Tibial nerve (tissue), 4 donors: Measurements from ENCODE around the gene FHL1. TPM values are rescaled to one million over a fixed set of nuclear protein-coding genes. Genes with fewer than 3 reads are reported as not detected.
"Not testable (repeated sequence)": the region's sequence is repeated elsewhere in the genome, so short reads cannot be mapped to it uniquely, and the experiment has no call there.

ENCODE experiments used
- DNase-seq, 2 donors: peaks; one replicate each; pipeline ENCODE4 v3.0.0-alpha.2; 2019; ENCODE audit warnings: low spot score in 2 of 2
- H3K27ac ChIP-seq, 4 donors: fragments of 200-600 bp; sonication (generic) in 3 of 4; one replicate each; pipeline ENCODE4 v1.5.1; 2017 to 2019; ENCODE audit warnings: mild to moderate bottlenecking in 1 of 4
- H3K27me3 ChIP-seq, 2 donors: fragments of 200-600 bp; sonication (generic) in 1 of 2; one replicate each; pipeline versions ENCODE4 v1.5.1 to v1.6.0; 2017 to 2019
- H3K36me3 ChIP-seq, 3 donors: fragments of 200-600 bp; sonication (generic); one replicate each; pipeline ENCODE4 v1.5.1; 2018 to 2019
- H3K4me1 ChIP-seq, 4 donors: fragments of 200-600 bp; sonication (generic) in 3 of 4; one replicate each; pipeline ENCODE4 v1.5.1; 2017 to 2019
- H3K4me3 ChIP-seq, 4 donors: fragments of 200-600 bp; sonication (generic) in 3 of 4; one replicate each; pipeline ENCODE4 v1.5.1; 2017 to 2019; ENCODE audit warnings: mild to moderate bottlenecking in 1 of 4, moderate library complexity in 1 of 4
- H3K9me3 ChIP-seq, 4 donors: fragments of 200-600 bp; sonication (generic) in 3 of 4; one replicate each; pipeline ENCODE4 v1.5.1; 2017 to 2019
- CTCF ChIP-seq, 5 experiments: fragments of 200-600 bp in 3 of 5; fragments of 450-650 bp in 2 of 5; sonication (generic) in 3 of 5; IDR thresholded peaks; one replicate each; pipeline ENCODE4 v1.5.1; 2016 to 2019; ENCODE audit warnings: antibody characterized with exemption in 5 of 5, mild to moderate bottlenecking in 3 of 5, moderate library complexity in 2 of 5
- EP300 ChIP-seq, 2 donors: sonication (generic); formaldehyde crosslinking; IDR thresholded peaks; one replicate each; pipeline ENCODE4 v1.6.1; 2017; ENCODE audit warnings: antibody characterized with exemption in 2 of 2, mild to moderate bottlenecking in 1 of 2
- POLR2A ChIP-seq, 2 donors: fragments of 450-650 bp; IDR thresholded peaks; one replicate each; pipeline ENCODE4 v1.6.1; 2017; ENCODE audit warnings: antibody characterized with exemption in 2 of 2, mild to moderate bottlenecking in 2 of 2, moderate library complexity in 2 of 2
- WGBS, 2 donors: methylation state at CpG; one replicate each; pipeline ENCODE4 v1.1.5; 2018; 5-methylcytosine and 5-hydroxymethylcytosine counted together
- total RNA-seq, 4 donors: library from RNA; depleted of rRNA; stranded (reverse); fragments of >200 nt; gene quantifications; one replicate each; pipeline ENCODE4 v1.1.0, GENCODE V29; 2016

The FHL1 gene
- total RNA-seq: 100 to 1,000 TPM; 246 to 749 (median 333) TPM

GRCh38 chrX:136147315-136147901 lies at the start of gene FHL1:
FHL1 (plus strand) TSS chrX:136147533.
- Histone ChIP-seq H3K4me3 (peak within 1 kb of the TSS; percentile 53 to 79 (median 67)), H3K36me3 (no peaks in the 10 kb centered on the region), H3K4me1 (no peaks in the 10 kb centered on the region), H3K27me3 (peaks cover 0 to 14% of the 10 kb centered on the region in 2 donors), H3K9me3 (no peaks in the 10 kb centered on the region), H3K27ac (peak within 1 kb of the TSS; percentile 80 to 94 (median 87))
- 33% methylated on average over 77 of the region's 84 CpGs; no CpG with 5 or more reads in 1 of the 2 donors for WGBS, 2 donors
- peak; percentile 25 to 38 for DNase-seq
- TF ChIP-seq POLR2A (IDR thresholded peaks at IDR 0.05): peak in 1 of 2 donors; percentile 43
- TF ChIP-seq EP300 (IDR thresholded peaks at IDR 0.05): no peak
- no peak for TF ChIP-seq CTCF (IDR thresholded peaks at IDR 0.05)

- no peak for DNase-seq
- Histone ChIP-seq H3K36me3 (no peaks in the 10 kb centered on the region), H3K4me3 (no peak overlapping the region), H3K9me3 (no peaks in the 10 kb centered on the region), H3K27me3 (no peaks in the 10 kb centered on the region), H3K4me1 (no peaks in the 10 kb centered on the region), H3K27ac (no peak overlapping the region)
- 90 to 96% methylated on average over 21 to 44 of the region's 44 CpGs for WGBS, 2 donors
- TF ChIP-seq POLR2A (IDR thresholded peaks at IDR 0.05): no peak
- TF ChIP-seq CTCF (IDR thresholded peaks at IDR 0.05): no peak
- no peak for TF ChIP-seq EP300 (IDR thresholded peaks at IDR 0.05)
Observed at GRCh38 chrX:136097871-136098805, 49.2 kb upstream of the FHL1 start.

GRCh38 chrX:136104936-136105335 lies 42.4 kb upstream of the FHL1 start:
- no peaks in the 10 kb centered on the region for H3K9me3 ChIP-seq
- no peaks in the 10 kb centered on the region for H3K27me3 ChIP-seq
- 26 to 68% methylated on average over 1 of the region's 1 CpG for WGBS, 2 donors
- no peak overlapping the region for H3K4me3 ChIP-seq
- H3K36me3 ChIP-seq: no peaks in the 10 kb centered on the region
- no peak for TF ChIP-seq POLR2A (IDR thresholded peaks at IDR 0.05)
- no peaks in the 10 kb centered on the region for H3K4me1 ChIP-seq
- no peak for DNase-seq
- no peak overlapping the region for H3K27ac ChIP-seq

GRCh38 chrX:136106920-136107528 lies 40.3 kb upstream of the FHL1 start:
- Histone ChIP-seq H3K27me3 (no peaks in the 10 kb centered on the region), H3K27ac (no peak overlapping the region), H3K36me3 (no peaks in the 10 kb centered on the region), H3K4me3 (no peak overlapping the region), H3K4me1 (no peaks in the 10 kb centered on the region), H3K9me3 (no peaks in the 10 kb centered on the region)
- DNase-seq: no peak
- 82 to 83% methylated on average over 11 of the region's 11 CpGs for WGBS, 2 donors
- no peak for TF ChIP-seq POLR2A (IDR thresholded peaks at IDR 0.05)
- TF ChIP-seq CTCF (IDR thresholded peaks at IDR 0.05): no peak

GRCh38 chrX:136108905-136109304 lies 38.4 kb upstream of the FHL1 start:
- not testable (repeated sequence) for H3K9me3 ChIP-seq, H3K4me1 ChIP-seq, H3K27ac ChIP-seq, H3K4me3 ChIP-seq, H3K27me3 ChIP-seq, DNase-seq, H3K36me3 ChIP-seq
- WGBS, 2 donors: 79 to 92% methylated on average over 1 of the region's 1 CpG

- DNase-seq: no peak
- H3K9me3 ChIP-seq: no peaks in the 10 kb centered on the region
- no peak overlapping the region for H3K4me3 ChIP-seq
- no peaks in the 10 kb centered on the region for H3K27me3 ChIP-seq
- 0% methylated on average over 1 of the region's 1 CpG for WGBS, 2 donors
- H3K4me1 ChIP-seq: no peaks in the 10 kb centered on the region
- TF ChIP-seq CTCF (IDR thresholded peaks at IDR 0.05) (no peak), EP300 (IDR thresholded peaks at IDR 0.05) (no peak), POLR2A (IDR thresholded peaks at IDR 0.05) (no peak)
- no peaks in the 10 kb centered on the region for H3K36me3 ChIP-seq
- peak overlapping the region in 2 of 4 donors; percentile 37 to 43 for H3K27ac ChIP-seq
Observed at GRCh38 chrX:136112286-136112685, 35.0 kb upstream of the FHL1 start.
